Smooth muscle cell (in vitro differentiated cells): ENCODE measurements around the gene SLC36A1. TPM values are rescaled to one million over a fixed set of nuclear protein-coding genes. Genes with fewer than 3 reads are reported as not detected.
"Not testable (repeated sequence)": the region's sequence is repeated elsewhere in the genome, so short reads cannot be mapped to it uniquely, and the experiment has no call there.

Source experiments
- DNase-seq: peaks from one replicate; lab custom pipeline; 2025; ENCODE audit not compliant: unreplicated experiment; lab: John Stamatoyannopoulos, UW
- H2AFZ ChIP-seq: fragments of 200-600 bp; sonication (generic); 2 replicates; pipeline ENCODE4 v1.6.0; 2016; ENCODE audit warnings: antibody characterized with exemption, low read depth, mild to moderate bottlenecking
- H3F3A ChIP-seq: fragments of 200-600 bp; sonication (generic); 2 replicates; pipeline ENCODE4 v1.6.0; 2017; ENCODE audit warnings: antibody characterized with exemption, low read depth
- H3K27ac ChIP-seq: fragments of 200-600 bp; sonication (generic); 2 replicates; pipeline ENCODE4 v1.5.1; 2016; ENCODE audit warnings: low read depth, mild to moderate bottlenecking
- H3K27me3 ChIP-seq: fragments of 200-600 bp; sonication (generic); 2 replicates; pipeline ENCODE4 v1.6.1; 2016; ENCODE audit warnings: low read depth, mild to moderate bottlenecking
- H3K36me3 ChIP-seq: fragments of 200-600 bp; sonication (generic); 2 replicates; pipeline ENCODE4 v1.5.1; 2016; ENCODE audit warnings: low read depth
- H3K4me1 ChIP-seq: fragments of 200-600 bp; sonication (generic); 2 replicates; pipeline ENCODE4 v1.5.1; 2016; ENCODE audit warnings: low read depth
- H3K4me2 ChIP-seq: fragments of 200-600 bp; sonication (generic); 2 replicates; pipeline ENCODE4 v1.6.0; 2016; ENCODE audit warnings: mild to moderate bottlenecking
- H3K4me3 ChIP-seq: fragments of 200-600 bp; sonication (generic); 2 replicates; pipeline ENCODE4 v1.5.1; 2016; ENCODE audit warnings: mild to moderate bottlenecking
- H3K79me2 ChIP-seq: fragments of 200-600 bp; sonication (generic); 2 replicates; pipeline ENCODE4 v1.6.0; 2016; ENCODE audit warnings: low read depth, mild to moderate bottlenecking
- H3K9ac ChIP-seq: fragments of 200-600 bp; sonication (generic); 2 replicates; pipeline ENCODE4 v1.6.0; 2016; ENCODE audit warnings: low read depth
- H3K9me3 ChIP-seq: fragments of 200-600 bp; sonication (generic); replicated peaks from 2 replicates; pipeline ENCODE4 v1.5.1; 2016; ENCODE audit warnings: low read depth
- H4K20me1 ChIP-seq: fragments of 200-600 bp; sonication (generic); 2 replicates; pipeline ENCODE4 v1.6.0; 2016; ENCODE audit warnings: low read depth
- WGBS: methylation state at CpG from one replicate; pipeline ENCODE4 v1.1.7; 2016; ENCODE audit warnings: low lambda C conversion rate; 5-methylcytosine and 5-hydroxymethylcytosine counted together
- polyA plus RNA-seq: library from polyadenylated mRNA; unstranded; fragments of >200 nt; fragmentation: Nextera tagmentation; extraction: Ambion mirVana; gene quantifications from 2 replicates; pipeline ENCODE4 v1.2.1, GENCODE V29; 2016
- total RNA-seq: library from RNA; depleted of rRNA; stranded (reverse); fragments of >200 nt; gene quantifications from 2 replicates; pipeline ENCODE4 v1.2.3, GENCODE V29; 2014
- TF ChIP-seq, protein P1 (sequence below): fragments of 200-600 bp; sonication (generic); IDR thresholded peaks from 2 replicates; pipeline ENCODE4 v1.5.1; 2017; ENCODE audit warnings: borderline replicate concordance, mild to moderate bottlenecking, antibody characterized with exemption; ENCODE audit not compliant: insufficient read depth, poor library complexity, severe bottlenecking

The SLC36A1 gene
- total and polyA plus RNA-seq, 2 experiments from 2014 or later, result 6.9 to 8.8 TPM

- no peaks in the 10 kb centered on the region for H3K27me3 ChIP-seq
- H4K20me1 ChIP-seq, result no peaks in the 10 kb centered on the region
- H3K9ac ChIP-seq, result no peak overlapping the region
- TF ChIP-seq, protein P1, sequence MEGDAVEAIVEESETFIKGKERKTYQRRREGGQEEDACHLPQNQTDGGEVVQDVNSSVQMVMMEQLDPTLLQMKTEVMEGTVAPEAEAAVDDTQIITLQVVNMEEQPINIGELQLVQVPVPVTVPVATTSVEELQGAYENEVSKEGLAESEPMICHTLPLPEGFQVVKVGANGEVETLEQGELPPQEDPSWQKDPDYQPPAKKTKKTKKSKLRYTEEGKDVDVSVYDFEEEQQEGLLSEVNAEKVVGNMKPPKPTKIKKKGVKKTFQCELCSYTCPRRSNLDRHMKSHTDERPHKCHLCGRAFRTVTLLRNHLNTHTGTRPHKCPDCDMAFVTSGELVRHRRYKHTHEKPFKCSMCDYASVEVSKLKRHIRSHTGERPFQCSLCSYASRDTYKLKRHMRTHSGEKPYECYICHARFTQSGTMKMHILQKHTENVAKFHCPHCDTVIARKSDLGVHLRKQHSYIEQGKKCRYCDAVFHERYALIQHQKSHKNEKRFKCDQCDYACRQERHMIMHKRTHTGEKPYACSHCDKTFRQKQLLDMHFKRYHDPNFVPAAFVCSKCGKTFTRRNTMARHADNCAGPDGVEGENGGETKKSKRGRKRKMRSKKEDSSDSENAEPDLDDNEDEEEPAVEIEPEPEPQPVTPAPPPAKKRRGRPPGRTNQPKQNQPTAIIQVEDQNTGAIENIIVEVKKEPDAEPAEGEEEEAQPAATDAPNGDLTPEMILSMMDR, result no peak
- no peaks in the 10 kb centered on the region for H3K36me3 ChIP-seq
- DNase-seq, result no peak
- H3F3A ChIP-seq, result no peaks in the 10 kb centered on the region
- no peaks in the 10 kb centered on the region for H3K9me3 ChIP-seq
- no peaks in the 10 kb centered on the region for H3K79me2 ChIP-seq
- no peak overlapping the region for H3K4me3 ChIP-seq
- WGBS, result 72% methylated on average over 7 of the region's 8 CpGs
- H3K4me2 ChIP-seq, result no peak overlapping the region
- no peak overlapping the region for H2AFZ ChIP-seq
- peaks cover 11% of the 10 kb centered on the region for H3K4me1 ChIP-seq
- H3K27ac ChIP-seq, result no peak overlapping the region
These were observed 52.2 kb downstream of the SLC36A1 start for GRCh38 chr5:151499501-151500035.

GRCh38 chr5:151504006-151504405, 56.6 kb downstream of the SLC36A1 start:
- Histone ChIP-seq H3K4me1 (no peaks in the 10 kb centered on the region), H3K27ac (no peak overlapping the region), H3K4me2 (no peak overlapping the region), H3F3A (no peaks in the 10 kb centered on the region), H3K36me3 (no peaks in the 10 kb centered on the region), H3K4me3 (no peak overlapping the region), H3K27me3 (no peaks in the 10 kb centered on the region), H2AFZ (no peak overlapping the region), H3K9ac (no peak overlapping the region), H4K20me1 (no peaks in the 10 kb centered on the region), H3K9me3 (no peaks in the 10 kb centered on the region), H3K79me2 (no peaks in the 10 kb centered on the region)
- 86% methylated on average over 4 of the region's 4 CpGs for WGBS
- DNase-seq, result no peak
- TF ChIP-seq, protein P1, result no peak

- not testable (repeated sequence) for DNase-seq, H3K4me3 ChIP-seq, H4K20me1 ChIP-seq, H3K36me3 ChIP-seq, H3K27me3 ChIP-seq, H3K9ac ChIP-seq, H3K27ac ChIP-seq, H2AFZ ChIP-seq, H3K79me2 ChIP-seq, H3K9me3 ChIP-seq, H3K4me1 ChIP-seq, H3K4me2 ChIP-seq, H3F3A ChIP-seq
- 65% methylated on average over 10 of the region's 10 CpGs for WGBS
These were observed 60.9 kb downstream of the SLC36A1 start for GRCh38 chr5:151508308-151508707.

DNA sequence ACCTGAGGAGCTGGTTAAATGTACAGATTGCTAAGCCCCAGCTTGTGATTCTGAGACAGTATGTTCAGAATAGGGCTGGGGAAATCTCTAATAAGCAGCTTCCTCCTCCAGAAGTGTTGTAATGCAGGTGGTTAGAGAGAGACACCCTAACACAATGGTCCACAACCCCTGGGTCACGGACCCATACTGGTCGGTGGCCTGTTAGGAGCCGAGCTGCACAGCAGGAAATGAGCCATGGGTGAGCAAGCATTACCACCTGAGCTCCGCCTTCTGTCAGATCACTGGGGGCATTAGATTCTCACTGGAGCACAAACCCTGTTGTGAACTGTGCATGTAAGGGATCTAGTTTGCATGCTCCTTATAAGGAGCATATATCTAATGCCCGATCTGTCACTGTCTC, 61.8 kb downstream of the SLC36A1 start:
- Histone ChIP-seq H3K9ac (no peak overlapping the region), H3K4me1 (no peaks in the 10 kb centered on the region), H4K20me1 (no peaks in the 10 kb centered on the region), H3K4me3 (no peak overlapping the region), H3K4me2 (no peak overlapping the region), H2AFZ (no peak overlapping the region), H3K79me2 (no peaks in the 10 kb centered on the region), H3K9me3 (no peaks in the 10 kb centered on the region), H3K27me3 (no peaks in the 10 kb centered on the region), H3K27ac (no peak overlapping the region), H3K36me3 (no peaks in the 10 kb centered on the region), H3F3A (no peaks in the 10 kb centered on the region)
- WGBS, result 91% methylated on average over 5 of the region's 5 CpGs
- TF ChIP-seq, protein P1, result no peak
- no peak for DNase-seq
